H9 (cell line): ENCODE results near the gene BLOC1S3. TPM values are rescaled to one million over a fixed set of nuclear protein-coding genes. Genes with fewer than 3 reads are reported as not detected.

Experiments
- DNase-seq: peaks from one replicate; pipeline ENCODE4 v3.0.0-alpha.2; 2017
- H2AFZ ChIP-seq: one replicate; pipeline ENCODE4 v1.6.1; 2013; ENCODE audit warnings: mild to moderate bottlenecking, low read length, control low read depth, moderate library complexity
- H2AK5ac ChIP-seq: 2 replicates; pipeline ENCODE4 v1.6.1; 2013; ENCODE audit warnings: low read length, control low read depth, mixed read lengths; ENCODE audit not compliant: insufficient read length
- H2BK120ac ChIP-seq: one replicate; pipeline ENCODE4 v1.6.1; 2013; ENCODE audit warnings: low read depth, mild to moderate bottlenecking, low read length, control low read depth, inconsistent platforms; ENCODE audit not compliant: poor library complexity, severe bottlenecking
- H2BK12ac ChIP-seq: 2 replicates; pipeline ENCODE4 v1.6.1; 2013; ENCODE audit warnings: low read length, control low read depth, mixed read lengths, low read depth; ENCODE audit not compliant: insufficient read length
- H2BK15ac ChIP-seq: 2 replicates; pipeline ENCODE4 v1.6.1; 2013; ENCODE audit warnings: low read depth, low read length, control low read depth
- H2BK20ac ChIP-seq: one replicate; pipeline ENCODE4 v1.6.1; 2013; ENCODE audit warnings: low read depth, mild to moderate bottlenecking, low read length, control low read depth, inconsistent platforms; ENCODE audit not compliant: poor library complexity, severe bottlenecking
- H2BK5ac ChIP-seq: 2 replicates; pipeline ENCODE4 v1.6.1; 2013; ENCODE audit warnings: low read length, control low read depth, mixed read lengths; ENCODE audit not compliant: insufficient read length
- H3K14ac ChIP-seq: 2 replicates; pipeline ENCODE4 v1.6.1; 2013; ENCODE audit warnings: low read length, control low read depth; ENCODE audit not compliant: insufficient read depth
- H3K18ac ChIP-seq: 2 replicates; pipeline ENCODE4 v1.6.1; 2013; ENCODE audit warnings: low read depth, mild to moderate bottlenecking, mixed read lengths, low read length, control low read depth; ENCODE audit not compliant: insufficient read length
- H3K23ac ChIP-seq: 2 replicates; pipeline ENCODE4 v1.6.1; 2013; ENCODE audit warnings: low read length, control low read depth, mixed read lengths, low read depth; ENCODE audit not compliant: insufficient read length
- H3K23me2 ChIP-seq: 2 replicates; pipeline ENCODE4 v1.6.1; 2013; ENCODE audit warnings: low read depth, mild to moderate bottlenecking, mixed read lengths, low read length, control low read depth; ENCODE audit not compliant: insufficient read length, poor library complexity, severe bottlenecking
- H3K27ac ChIP-seq: 2 replicates; pipeline ENCODE4 v1.5.1; 2013; ENCODE audit warnings: low read length, control low read depth, mixed read lengths, low read depth; ENCODE audit not compliant: insufficient read length
- H3K27me3 ChIP-seq: 2 replicates; pipeline ENCODE4 v1.6.1; 2013; ENCODE audit warnings: low read length, control low read depth, inconsistent platforms; ENCODE audit not compliant: insufficient read depth
- H3K4ac ChIP-seq: 2 replicates; pipeline ENCODE4 v1.6.1; 2013; ENCODE audit warnings: low read depth, mild to moderate bottlenecking, control low read depth, inconsistent platforms, low read length, moderate library complexity
- H3K4me1 ChIP-seq: 2 replicates; pipeline ENCODE4 v1.6.1; 2013; ENCODE audit warnings: low read length, control low read depth, inconsistent platforms; ENCODE audit not compliant: insufficient read depth
- H3K4me2 ChIP-seq: 2 replicates; pipeline ENCODE4 v1.6.1; 2013; ENCODE audit warnings: low read length, control low read depth, mixed read lengths; ENCODE audit not compliant: insufficient read length, insufficient read depth
- H3K56ac ChIP-seq: 2 replicates; pipeline ENCODE4 v1.6.1; 2013; ENCODE audit warnings: low read depth, mild to moderate bottlenecking, mixed read lengths, low read length, control low read depth; ENCODE audit not compliant: insufficient read length
- H3K79me1 ChIP-seq: 2 replicates; pipeline ENCODE4 v1.6.1; 2013; ENCODE audit warnings: low read depth, mild to moderate bottlenecking, moderate library complexity, low read length, control low read depth, inconsistent platforms; ENCODE audit not compliant: insufficient read depth, poor library complexity, severe bottlenecking
- H3K79me2 ChIP-seq: 2 replicates; pipeline ENCODE4 v1.6.1; 2013; ENCODE audit warnings: low read length, control low read depth, inconsistent platforms; ENCODE audit not compliant: insufficient read depth
- H3K9ac ChIP-seq: 2 replicates; pipeline ENCODE4 v1.6.1; 2013; ENCODE audit warnings: low read length, control low read depth, mixed read lengths; ENCODE audit not compliant: insufficient read length; ENCODE audit errors: extremely low read depth
- H3K9me3 ChIP-seq: one replicate; pipeline ENCODE4 v1.6.1; 2013; ENCODE audit warnings: low read depth, low read length, inconsistent platforms; ENCODE audit not compliant: control insufficient read depth
- H3T11ph ChIP-seq: one replicate; pipeline ENCODE4 v1.6.1; 2013; ENCODE audit warnings: mild to moderate bottlenecking, low read length, control low read depth, inconsistent platforms
- H4K20me1 ChIP-seq: one replicate; pipeline ENCODE4 v1.6.1; 2013; ENCODE audit not compliant: control insufficient read depth, insufficient read length, insufficient read depth
- H4K5ac ChIP-seq: 2 replicates; pipeline ENCODE4 v1.6.1; 2013; ENCODE audit warnings: low read depth, mild to moderate bottlenecking, mixed read lengths, low read length, control low read depth; ENCODE audit not compliant: insufficient read length
- H4K8ac ChIP-seq: replicated peaks from 2 replicates; pipeline ENCODE4 v1.6.1; 2013; ENCODE audit warnings: low read length, control low read depth, mixed read lengths, low read depth; ENCODE audit not compliant: insufficient read length
- H4K91ac ChIP-seq: 2 replicates; pipeline ENCODE4 v1.6.1; 2013; ENCODE audit warnings: low read depth, mild to moderate bottlenecking, moderate library complexity, mixed read lengths, low read length, control low read depth; ENCODE audit not compliant: insufficient read length
- H3K27ac Mint-ChIP-seq, 3 experiments: 2 replicates in 2 of 3; 3 replicates in 1 of 3; pipeline ENCODE4 v1.8.0; 2020 to 2021; ENCODE audit warnings: mixed read lengths in 3 of 3, mild to moderate bottlenecking in 1 of 3, moderate library complexity in 1 of 3
- H3K27me3 Mint-ChIP-seq: 2 replicates; pipeline ENCODE4 v1.8.0; 2021; ENCODE audit warnings: low read depth, mild to moderate bottlenecking, moderate library complexity, mixed read lengths
- H3K36me3 Mint-ChIP-seq, 3 experiments: 2 replicates in 2 of 3; 3 replicates in 1 of 3; pipeline ENCODE4 v1.8.0; 2020 to 2021; ENCODE audit warnings: low read depth in 3 of 3, mixed read lengths in 3 of 3; ENCODE audit not compliant: insufficient read depth in 1 of 3
- H3K4me1 Mint-ChIP-seq, 2 experiments: 2 replicates each; pipeline ENCODE4 v1.8.0; 2020; ENCODE audit warnings: mixed read lengths in 2 of 2
- H3K4me3 Mint-ChIP-seq, 2 experiments: 2 replicates in 1 of 2; 3 replicates in 1 of 2; pipeline ENCODE4 v1.8.0; 2020 to 2021; ENCODE audit warnings: mild to moderate bottlenecking in 2 of 2, mixed read lengths in 2 of 2, moderate library complexity in 1 of 2
- H3K9me3 Mint-ChIP-seq, 2 experiments: 2 replicates in 1 of 2; 3 replicates in 1 of 2; pipeline ENCODE4 v1.8.0; 2020; ENCODE audit warnings: mild to moderate bottlenecking in 2 of 2, mixed read lengths in 2 of 2, moderate library complexity in 1 of 2
- CTCF ChIP-seq: fragments of 200-600 bp; sonication (generic); conservative IDR thresholded peaks from 3 replicates; pipeline ENCODE4 v1.8.0; 2021; ENCODE audit warnings: antibody characterized with exemption, mild to moderate bottlenecking
- WGBS: extraction: QIAGEN DNeasy Blood & Tissue Kit; methylation state at CpG from one replicate; pipeline ENCODE4 v1.1.7; 2013; ENCODE audit warnings: missing lambda C conversion rate, low lambda C conversion rate, mixed read lengths; ENCODE audit not compliant: insufficient read length; ENCODE audit errors: extremely low coverage; 5-methylcytosine and 5-hydroxymethylcytosine counted together
- total RNA-seq: library from RNA; stranded (reverse); gene quantifications from 2 replicates; pipeline ENCODE4 v1.2.1, GENCODE V29; 2021

The BLOC1S3 gene
- total RNA-seq, 1 experiment from 2014 or later: 9.2 TPM

- WGBS: no CpG with 5 or more reads among the region's 7 CpGs
- H3K23me2 ChIP-seq: no peaks in the 10 kb centered on the region
- H3K27me3 ChIP-seq: peaks cover 7% of the 10 kb centered on the region; the same call in 1 of the 2 replicates
- DNase-seq: no peak
- H3K23ac ChIP-seq: no peak overlapping the region
- H3K14ac ChIP-seq: no peak overlapping the region
- H3K9ac ChIP-seq: no peak overlapping the region
- H3K79me2 ChIP-seq: no peaks in the 10 kb centered on the region
- no peak overlapping the region for H3T11ph ChIP-seq
- no peak overlapping the region for H3K27ac Mint-ChIP-seq
- H2BK15ac ChIP-seq: no peak overlapping the region
- no peak overlapping the region for H2AK5ac ChIP-seq
- H3K27ac ChIP-seq: no peak overlapping the region
- H3K27me3 Mint-ChIP-seq: peaks cover 48% of the 10 kb centered on the region
- no peaks in the 10 kb centered on the region for H3K4me1 ChIP-seq
- H3K9me3 Mint-ChIP-seq: no peaks in the 10 kb centered on the region; a peak in 1 of 5 replicates
- no peak for TF ChIP-seq CTCF
- H4K20me1 ChIP-seq: no peaks in the 10 kb centered on the region
- H2BK20ac ChIP-seq: no peak overlapping the region
- H3K4ac ChIP-seq: no peak overlapping the region
- no peaks in the 10 kb centered on the region for H3K9me3 ChIP-seq
- peaks cover 10 to 17% of the 10 kb centered on the region in 2 experiments for H3K4me1 Mint-ChIP-seq
- H2AFZ ChIP-seq: no peak overlapping the region
- H4K8ac ChIP-seq: no peak overlapping the region
- H3K79me1 ChIP-seq: no peaks in the 10 kb centered on the region
- H4K91ac ChIP-seq: no peak overlapping the region
- H3K56ac ChIP-seq: no peak overlapping the region
- no peak overlapping the region for H3K4me2 ChIP-seq
- H2BK5ac ChIP-seq: no peak overlapping the region
- H3K4me3 Mint-ChIP-seq: no peak overlapping the region
- peaks cover 0 to 3% (median 0%) of the 10 kb centered on the region in 3 experiments; a peak in 2 of 7 replicates for H3K36me3 Mint-ChIP-seq
- H2BK12ac ChIP-seq: no peak overlapping the region
- H2BK120ac ChIP-seq: no peak overlapping the region
- no peak overlapping the region for H3K18ac ChIP-seq
- no peak overlapping the region for H4K5ac ChIP-seq
Measured at GRCh38 chr19:45151320-45151719, 27.3 kb upstream of the BLOC1S3 start.
